Thyroid gland (tissue), 4 donors: ENCODE measurements around the gene CHCHD10.

Experiments used
- CTCF ChIP-seq, 6 experiments: fragments of 200-600 bp in 3 of 6; fragments of 450-650 bp in 3 of 6; sonication (generic) in 3 of 6; IDR thresholded peaks; one replicate each; pipeline ENCODE4 v1.5.1; 2016 to 2019; ENCODE audit warnings: antibody characterized with exemption in 6 of 6, mild to moderate bottlenecking in 2 of 6, inconsistent platforms in 1 of 6, moderate library complexity in 1 of 6
- POLR2A ChIP-seq, 2 donors: fragments of 450-650 bp; IDR thresholded peaks; one replicate each; pipeline ENCODE4 v1.6.1; 2017; ENCODE audit warnings: antibody characterized with exemption in 2 of 2, mild to moderate bottlenecking in 2 of 2, moderate library complexity in 1 of 2

- TF ChIP-seq CTCF (IDR thresholded peaks at IDR 0.05): no peak
- TF ChIP-seq POLR2A (IDR thresholded peaks at IDR 0.05): no peak
Observed at GRCh38 chr22:23750367-23750713, 17.4 kb downstream of the CHCHD10 start.
